Mammary epithelial cell (primary cell): Measurements from ENCODE around the gene TTI1.

Experiments used
- CTCF ChIP-seq, 2 donors: IDR thresholded peaks in 1 of 2; conservative IDR thresholded peaks in 1 of 2; 2 replicates each; pipeline ENCODE4 v1.5.1; 2011 to 2012; ENCODE audit warnings: inconsistent platforms in 2 of 2, low read length in 2 of 2, mild to moderate bottlenecking in 2 of 2, control low read depth in 1 of 2, low read depth in 1 of 2; ENCODE audit not compliant: insufficient read depth in 1 of 2; ENCODE audit errors: extremely low read depth in 1 of 2
- EZH2 ChIP-seq: IDR thresholded peaks from 2 replicates; pipeline ENCODE4 v1.6.1; 2012; ENCODE audit warnings: low read length, inconsistent platforms, borderline replicate concordance

- no peak for TF ChIP-seq CTCF (conservative IDR thresholded peaks at IDR 0.05 in 1 of 2, IDR thresholded peaks at IDR 0.05 in 1 of 2; ENCODE audit: extremely low read depth in 1 of 2, insufficient read depth in 1 of 2, low read depth in 1 of 2, low read length in 2 of 2)
- TF ChIP-seq EZH2: no peak
Measured at GRCh38 chr20:38001173-38001875, 31.9 kb downstream of the TTI1 start.
